NOMO-1 treated with DMSO at 0.1 percent for 48 hours (cell line): ENCODE measurements around the gene PRMT1.

Experiments
- DNase-seq: peaks from one replicate; lab custom pipeline; 2025; ENCODE audit not compliant: unreplicated experiment; lab: John Stamatoyannopoulos, UW

PRMT1 gene

GRCh38 chr19:49667473-49667872 is 9.6 kb upstream of the PRMT1 start:
- DNase-seq = no peak

GRCh38 chr19:49669516-49669915 is 7.6 kb upstream of the PRMT1 start:
- no peak for DNase-seq

GRCh38 chr19:49672131-49672919 is 4.7 kb upstream of the PRMT1 start:
- peak; percentile 42 for DNase-seq

GRCh38 chr19:49676136-49676783 is 811 bp upstream of the PRMT1 start:
- DNase-seq = peak; percentile 89

DNA sequence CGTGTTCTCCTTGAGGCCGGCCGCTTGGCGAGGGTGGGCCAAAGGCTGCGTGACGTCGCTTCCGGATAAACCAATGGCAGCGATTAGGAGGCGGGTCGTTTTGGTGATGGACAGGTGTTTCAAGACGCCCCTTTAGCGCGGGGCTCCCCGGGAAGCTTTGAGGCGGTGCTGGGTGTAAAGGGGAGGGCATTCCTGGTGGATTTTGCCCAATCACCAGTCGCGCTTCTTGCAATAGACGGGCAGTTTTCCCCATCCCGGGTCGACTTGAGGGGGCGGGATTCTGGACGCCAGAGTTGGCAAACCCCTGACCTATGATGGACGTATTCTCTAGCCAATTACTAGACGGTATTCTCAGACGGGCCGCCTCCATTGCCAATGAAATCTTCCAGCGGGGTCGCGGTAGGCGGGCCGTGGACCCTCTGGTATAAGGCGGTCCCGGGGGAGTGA is 264 bp upstream of the PRMT1 start:
- peak; percentile 99 for DNase-seq

DNA sequence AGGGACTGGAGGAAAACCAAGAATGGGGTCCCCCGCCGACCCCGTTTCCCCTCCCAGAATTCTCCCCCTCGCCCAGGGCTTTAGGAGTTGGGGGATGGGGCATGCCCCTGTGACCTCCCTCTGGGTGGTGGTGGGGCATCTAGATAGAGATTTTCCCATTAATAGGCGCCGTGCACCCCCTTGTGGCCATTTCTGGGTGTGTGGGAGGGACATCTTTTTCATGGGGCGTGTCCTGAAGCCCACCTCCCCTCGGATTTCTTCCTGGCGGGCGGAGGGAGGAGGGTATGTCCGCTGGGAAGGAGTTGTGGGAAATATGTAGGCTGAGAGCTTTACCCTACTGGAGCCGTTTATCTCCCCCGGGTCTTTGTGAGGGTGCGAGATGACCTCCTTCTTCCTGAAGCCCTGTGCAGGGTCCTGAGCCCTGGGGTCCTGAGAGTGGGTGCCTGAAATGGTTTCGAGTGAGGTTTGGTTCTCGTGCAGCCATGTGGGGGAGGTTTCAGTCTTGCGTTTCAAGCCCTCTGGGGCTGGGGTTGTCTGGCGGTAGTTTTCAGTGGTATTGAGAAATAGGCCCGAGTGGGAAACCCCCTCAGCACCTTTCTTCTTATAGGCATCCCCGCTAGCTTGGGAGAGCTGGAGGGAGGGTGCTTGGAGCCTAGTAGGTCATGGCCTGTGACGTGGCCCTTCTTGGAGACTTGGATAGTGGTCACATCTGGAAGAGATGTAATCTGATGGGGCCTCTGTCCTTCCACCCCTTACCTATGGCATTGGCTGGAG is 1.0 kb downstream of the PRMT1 start:
- peak; percentile 27 for DNase-seq

- no peak for DNase-seq
These were observed 2.1 kb downstream of the PRMT1 start for GRCh38 chr19:49678985-49679770.

- DNase-seq = no peak
These were observed 2.8 kb downstream of the PRMT1 start for GRCh38 chr19:49679771-49680413.

- DNase-seq = peak; percentile 80
These were observed 3.6 kb downstream of the PRMT1 start for GRCh38 chr19:49680421-49681351.

DNA sequence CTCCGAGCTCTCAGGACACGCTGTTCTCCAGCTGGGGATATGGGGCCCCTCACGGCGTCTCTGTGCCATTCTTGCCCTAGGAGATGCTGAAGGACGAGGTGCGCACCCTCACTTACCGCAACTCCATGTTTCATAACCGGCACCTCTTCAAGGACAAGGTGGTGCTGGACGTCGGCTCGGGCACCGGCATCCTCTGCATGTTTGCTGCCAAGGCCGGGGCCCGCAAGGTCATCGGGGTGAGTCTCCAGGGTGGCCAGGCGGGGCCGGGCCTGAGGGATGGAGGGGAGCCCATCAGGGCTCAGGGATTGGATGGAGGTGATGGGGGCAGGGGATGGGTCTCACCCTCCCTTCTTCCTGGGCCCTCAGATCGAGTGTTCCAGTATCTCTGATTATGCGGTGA is 4.8 kb downstream of the PRMT1 start:
- DNase-seq = no peak

- DNase-seq = no peak
These were observed 5.2 kb downstream of the PRMT1 start for GRCh38 chr19:49682274-49682673.

- no peak for DNase-seq
These were observed 6.8 kb downstream of the PRMT1 start for GRCh38 chr19:49683814-49684250.

GRCh38 chr19:49684251-49684982 is 7.3 kb downstream of the PRMT1 start:
- no peak for DNase-seq

GRCh38 chr19:49684983-49685553 is 8.0 kb downstream of the PRMT1 start:
- DNase-seq = no peak

- DNase-seq = no peak
These were observed 8.8 kb downstream of the PRMT1 start for GRCh38 chr19:49685845-49686332.

- no peak for DNase-seq
These were observed 9.5 kb downstream of the PRMT1 start for GRCh38 chr19:49686503-49687088.

- DNase-seq = no peak
These were observed 10.1 kb downstream of the PRMT1 start for GRCh38 chr19:49687150-49687549.
